HUES48 (cell line): ENCODE measurements around the gene SEC24B.
"Not testable (repeated sequence)": the region's sequence is repeated elsewhere in the genome, so short reads cannot be mapped to it uniquely, and the experiment has no call there.

Experiments
- H3K27ac ChIP-seq: one replicate; pipeline ENCODE4 v1.7.0; 2013; ENCODE audit warnings: low read depth, low read length, inconsistent platforms
- H3K27me3 ChIP-seq: 2 replicates; pipeline ENCODE4 v1.6.1; 2013; ENCODE audit warnings: mild to moderate bottlenecking, low read length; ENCODE audit not compliant: control insufficient read depth, insufficient read depth
- H3K36me3 ChIP-seq: 2 replicates; pipeline ENCODE4 v1.6.1; 2013; ENCODE audit warnings: low read length; ENCODE audit not compliant: control insufficient read depth, insufficient read depth
- H3K4me1 ChIP-seq: 2 replicates; pipeline ENCODE4 v1.6.1; 2013; ENCODE audit warnings: mild to moderate bottlenecking, low read length; ENCODE audit not compliant: control insufficient read depth, insufficient read depth
- H3K4me3 ChIP-seq: 2 replicates; pipeline ENCODE4 v1.5.1; 2013; ENCODE audit warnings: mild to moderate bottlenecking, low read depth, low read length
- H3K9ac ChIP-seq: 2 replicates; pipeline ENCODE4 v1.6.1; 2013; ENCODE audit warnings: mild to moderate bottlenecking, low read depth, low read length, moderate library complexity
- H3K9me3 ChIP-seq: 2 replicates; pipeline ENCODE4 v1.6.1; 2013; ENCODE audit warnings: low read length; ENCODE audit not compliant: control insufficient read depth, insufficient read depth

SEC24B gene

GRCh38 chr4:109578846-109579245 is 145.2 kb downstream of the SEC24B start:
- Histone ChIP-seq H3K27ac (no peak overlapping the region), H3K9ac (no peak overlapping the region), H3K9me3 (no peaks in the 10 kb centered on the region), H3K4me1 (no peaks in the 10 kb centered on the region), H3K36me3 (no peaks in the 10 kb centered on the region), H3K4me3 (no peak overlapping the region), H3K27me3 (no peaks in the 10 kb centered on the region)

- not testable (repeated sequence) for H3K27me3 ChIP-seq, H3K36me3 ChIP-seq, H3K27ac ChIP-seq, H3K4me1 ChIP-seq, H3K4me3 ChIP-seq, H3K9me3 ChIP-seq, H3K9ac ChIP-seq
These were observed 146.4 kb downstream of the SEC24B start for GRCh38 chr4:109579997-109580396.

- Histone ChIP-seq H3K9me3 (no peaks in the 10 kb centered on the region; the same call in 1 of the 2 replicates), H3K27ac (no peak overlapping the region), H3K4me1 (peaks cover 6% of the 10 kb centered on the region; the same call in 1 of the 2 replicates), H3K27me3 (no peaks in the 10 kb centered on the region), H3K36me3 (no peaks in the 10 kb centered on the region), H3K4me3 (no peak overlapping the region), H3K9ac (no peak overlapping the region)
These were observed 154.6 kb downstream of the SEC24B start for GRCh38 chr4:109588176-109588575.

- no peak overlapping the region for H3K4me3 ChIP-seq
- H3K9ac ChIP-seq: no peak overlapping the region
- no peaks in the 10 kb centered on the region for H3K27me3 ChIP-seq
- peaks cover 6% of the 10 kb centered on the region; the same call in 1 of the 2 replicates for H3K4me1 ChIP-seq
- no peaks in the 10 kb centered on the region; the same call in 1 of the 2 replicates for H3K9me3 ChIP-seq
- no peaks in the 10 kb centered on the region for H3K36me3 ChIP-seq
- no peak overlapping the region for H3K27ac ChIP-seq
These were observed 155.5 kb downstream of the SEC24B start for GRCh38 chr4:109589119-109589518.

GRCh38 chr4:109589605-109590004 is 156.0 kb downstream of the SEC24B start:
- H3K36me3 ChIP-seq: no peaks in the 10 kb centered on the region
- H3K4me3 ChIP-seq: no peak overlapping the region
- no peaks in the 10 kb centered on the region for H3K27me3 ChIP-seq
- no peak overlapping the region for H3K9ac ChIP-seq
- H3K9me3 ChIP-seq: no peaks in the 10 kb centered on the region; the same call in 1 of the 2 replicates
- no peak overlapping the region for H3K27ac ChIP-seq
- H3K4me1 ChIP-seq: peaks cover 6% of the 10 kb centered on the region; the same call in 1 of the 2 replicates
